Keratinocyte (primary cell): Measurements from ENCODE around the gene CXCL16. TPM values are rescaled to one million over a fixed set of nuclear protein-coding genes. Genes with fewer than 3 reads are reported as not detected.
A peak's percentile ranks its signal among the peaks of the same experiment; 100 is the strongest.

Experiments used
- DNase-seq: peaks from one replicate; pipeline ENCODE4 v3.0.0-alpha.2; 2011; ENCODE audit warnings: low read depth, missing footprints, low spot score
- FAIRE-seq: peaks from 2 replicates; lab custom pipeline; 2011; peaks lifted over from hg19 to GRCh38; lab: Jason Lieb, UNC
- H2AFZ ChIP-seq: 2 replicates; pipeline ENCODE4 v1.6.0; 2012; ENCODE audit warnings: low read length, control low read depth, inconsistent platforms; ENCODE audit not compliant: control insufficient read depth
- H3K27ac ChIP-seq: 2 replicates; pipeline ENCODE4 v1.5.1; 2011; ENCODE audit warnings: low read length; ENCODE audit not compliant: control insufficient read depth, insufficient read depth
- H3K27me3 ChIP-seq: 3 replicates; pipeline ENCODE4 v1.6.0; 2011; ENCODE audit warnings: low read length; ENCODE audit not compliant: control insufficient read depth, insufficient read depth; ENCODE audit errors: extremely low read depth
- H3K36me3 ChIP-seq, 2 experiments: 2 replicates in 1 of 2; 3 replicates in 1 of 2; pipeline ENCODE4 v1.5.1; 2011; ENCODE audit warnings: low read length in 2 of 2, mild to moderate bottlenecking in 1 of 2; ENCODE audit not compliant: control insufficient read depth in 2 of 2, insufficient read depth in 2 of 2; ENCODE audit errors: extremely low read depth in 1 of 2
- H3K4me1 ChIP-seq: 3 replicates; pipeline ENCODE4 v1.5.1; 2011; ENCODE audit warnings: low read length; ENCODE audit not compliant: control insufficient read depth, insufficient read depth; ENCODE audit errors: extremely low read depth
- H3K4me2 ChIP-seq: 3 replicates; pipeline ENCODE4 v1.6.0; 2011; ENCODE audit warnings: low read depth, low read length; ENCODE audit not compliant: control insufficient read depth, insufficient read depth; ENCODE audit errors: extremely low read depth
- H3K4me3 ChIP-seq, 3 experiments: fragments of 200-600 bp in 1 of 3; sonication (generic) in 1 of 3; 2 replicates in 2 of 3; 3 replicates in 1 of 3; pipeline ENCODE4 v1.5.1; 2011 to 2016; ENCODE audit warnings: low read length in 3 of 3, mild to moderate bottlenecking in 3 of 3, control low read depth in 2 of 3, inconsistent platforms in 1 of 3, low read depth in 1 of 3, mixed read lengths in 1 of 3, mixed run types in 1 of 3, moderate library complexity in 1 of 3; ENCODE audit not compliant: control insufficient read depth in 2 of 3, insufficient read depth in 2 of 3; ENCODE audit errors: extremely low read depth in 1 of 3
- H3K79me2 ChIP-seq: 2 replicates; pipeline ENCODE4 v1.6.0; 2012; ENCODE audit warnings: low read length; ENCODE audit not compliant: control insufficient read depth, insufficient read depth
- H3K9ac ChIP-seq: 3 replicates; pipeline ENCODE4 v1.6.0; 2011; ENCODE audit warnings: low read length; ENCODE audit not compliant: control insufficient read depth, insufficient read depth; ENCODE audit errors: extremely low read depth
- H3K9me1 ChIP-seq: 3 replicates; pipeline ENCODE4 v1.6.0; 2011; ENCODE audit warnings: low read length; ENCODE audit not compliant: control insufficient read depth, insufficient read depth; ENCODE audit errors: extremely low read depth
- H3K9me3 ChIP-seq: 2 replicates; pipeline ENCODE4 v1.5.1; 2012; ENCODE audit warnings: low read depth, low read length; ENCODE audit not compliant: control insufficient read depth
- H4K20me1 ChIP-seq: 3 replicates; pipeline ENCODE4 v1.6.0; 2011; ENCODE audit warnings: low read length; ENCODE audit not compliant: control insufficient read depth, insufficient read depth; ENCODE audit errors: extremely low read depth
- CTCF ChIP-seq, 3 experiments: IDR thresholded peaks in 1 of 3; conservative IDR thresholded peaks in 1 of 3; optimal IDR thresholded peaks in 1 of 3; 2 replicates in 2 of 3; 3 replicates in 1 of 3; pipeline versions ENCODE3 to v1.5.1; 2011; ENCODE audit warnings: low read length in 3 of 3, mild to moderate bottlenecking in 3 of 3, moderate library complexity in 2 of 3, control low read depth in 1 of 3, inconsistent platforms in 1 of 3; ENCODE audit not compliant: insufficient read depth in 2 of 3; ENCODE audit errors: extremely low read depth in 1 of 3
- EZH2 ChIP-seq: IDR thresholded peaks from one replicate; pipeline ENCODE4 v1.6.1; 2012; ENCODE audit warnings: inconsistent platforms, mild to moderate bottlenecking, low read length, moderate library complexity
- dilution Hi-C: fragments of 300-500 bp; cut with MboI; formaldehyde crosslinking; loops from one replicate; pipeline ENCODE4 v1.7.0; 2020; ENCODE audit warnings: low sequenced_read_pairs; ENCODE audit not compliant: extremely low pct_ligation_motif_present
- polyA plus RNA-seq, 5 experiments: library from polyadenylated mRNA; depleted of rRNA in 3 of 5; stranded (reverse) in 3 of 5; stranded (forward) in 1 of 5; unstranded in 1 of 5; fragments of >200 nt; gene quantifications; 1 replicate in 1 of 5; 2 replicates in 3 of 5; 3 replicates in 1 of 5; pipeline versions ENCODE4 v1.2.1 to v1.2.3, GENCODE V29; 2011 to 2012; ENCODE audit warnings: missing spikeins in 2 of 5, low read depth in 1 of 5, low replicate concordance in 1 of 5

The CXCL16 gene
- polyA plus RNA-seq, 1 donor (not counting 4 experiments of a cell fraction or from before 2014, with no cell fraction given): 12.8 TPM

GRCh38 chr17:4782652-4783051, 42.9 kb upstream of the CXCL16 start:
- H3K4me1 ChIP-seq: peaks cover 11% of the 10 kb centered on the region
- no peaks in the 10 kb centered on the region for H3K79me2 ChIP-seq
- H3K9me3 ChIP-seq: no peaks in the 10 kb centered on the region
- H3K4me2 ChIP-seq: no peak overlapping the region
- no peaks in the 10 kb centered on the region for H3K9me1 ChIP-seq
- no peak overlapping the region for H3K27ac ChIP-seq
- H3K9ac ChIP-seq: no peak overlapping the region
- FAIRE-seq (no peak), DNase-seq (no peak)
- H2AFZ ChIP-seq: no peak overlapping the region
- TF ChIP-seq EZH2 (no peak), CTCF (optimal IDR thresholded peaks at IDR 0.05 in 1 of 3, IDR thresholded peaks at IDR 0.05 in 1 of 3, conservative IDR thresholded peaks at IDR 0.05 in 1 of 3; ENCODE audit: extremely low read depth in 1 of 3, insufficient read depth in 2 of 3, low read length in 3 of 3) (peak in 1 of 3 experiments; percentile 13)
- H3K36me3 ChIP-seq: no peaks in the 10 kb centered on the region
- H4K20me1 ChIP-seq: no peaks in the 10 kb centered on the region
- dilution Hi-C loops: no loop called here
- H3K4me3 ChIP-seq: no peak overlapping the region
- H3K27me3 ChIP-seq: peaks cover 26% of the 10 kb centered on the region

GRCh38 chr17:4780325-4780955, 40.7 kb upstream of the CXCL16 start:
- Histone ChIP-seq H3K36me3 (no peaks in the 10 kb centered on the region), H3K27ac (no peak overlapping the region), H3K4me1 (peaks cover 2% of the 10 kb centered on the region), H3K79me2 (no peaks in the 10 kb centered on the region), H3K4me3 (no peak overlapping the region), H3K9me3 (no peaks in the 10 kb centered on the region), H3K27me3 (peaks cover 19% of the 10 kb centered on the region), H3K9me1 (no peaks in the 10 kb centered on the region), H4K20me1 (no peaks in the 10 kb centered on the region), H2AFZ (no peak overlapping the region), H3K4me2 (no peak overlapping the region), H3K9ac (no peak overlapping the region)
- no peak for FAIRE-seq
- DNase-seq: no peak
- dilution Hi-C loops: no loop called here
- TF ChIP-seq EZH2: no peak
- no peak for TF ChIP-seq CTCF (optimal IDR thresholded peaks at IDR 0.05 in 1 of 3, IDR thresholded peaks at IDR 0.05 in 1 of 3, conservative IDR thresholded peaks at IDR 0.05 in 1 of 3; ENCODE audit: extremely low read depth in 1 of 3, insufficient read depth in 2 of 3, low read length in 3 of 3)
